ENCODE results near the gene GRK5.

DNA sequence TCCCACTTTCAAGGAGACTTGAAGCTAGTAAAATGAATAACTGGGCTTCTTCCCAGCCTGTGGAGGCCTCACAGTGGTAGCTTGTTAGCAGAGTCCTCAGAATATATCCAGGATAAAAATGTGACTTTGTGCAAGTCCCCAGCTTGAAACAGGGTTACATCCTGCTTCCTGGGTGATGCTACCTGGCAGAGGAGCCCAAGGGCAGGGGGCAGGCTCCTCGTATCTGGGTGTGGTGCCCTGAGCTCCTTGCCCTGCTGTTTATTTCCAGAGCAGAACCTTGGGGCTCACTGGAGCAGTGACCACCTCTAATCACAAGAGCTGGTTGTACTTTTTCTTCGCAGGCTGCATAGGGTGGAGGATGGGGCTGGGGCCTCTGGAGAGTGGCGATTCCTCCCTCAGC is 94.8 kb downstream of the GRK5 start:
- no peak for TF ChIP-seq CTCF (IDR thresholded peaks at IDR 0.05)
- no peak for TF ChIP-seq POLR2A (IDR thresholded peaks at IDR 0.05)
